Glutamatergic neuron (in vitro differentiated cells): ENCODE measurements around the gene SAMSN1. TPM values are rescaled to one million over a fixed set of nuclear protein-coding genes. Genes with fewer than 3 reads are reported as not detected.

Experiments used
- DNase-seq: peaks from one replicate; pipeline ENCODE4 v3.0.0; 2022
- H3K27ac Mint-ChIP-seq: one replicate; pipeline ENCODE4 v1.8.0; 2020; ENCODE audit warnings: mild to moderate bottlenecking, mixed read lengths, inconsistent platforms; ENCODE audit not compliant: unreplicated experiment
- H3K27me3 Mint-ChIP-seq: one replicate; pipeline ENCODE4 v1.8.0; 2020; ENCODE audit warnings: mild to moderate bottlenecking, moderate library complexity, mixed read lengths, inconsistent platforms; ENCODE audit not compliant: unreplicated experiment
- H3K36me3 Mint-ChIP-seq: one replicate; pipeline ENCODE4 v1.8.0; 2020; ENCODE audit warnings: mild to moderate bottlenecking, mixed read lengths, inconsistent platforms; ENCODE audit not compliant: unreplicated experiment
- H3K4me1 Mint-ChIP-seq: one replicate; pipeline ENCODE4 v1.8.0; 2020; ENCODE audit warnings: mild to moderate bottlenecking, low read depth, mixed read lengths, inconsistent platforms; ENCODE audit not compliant: unreplicated experiment
- H3K4me3 Mint-ChIP-seq: one replicate; pipeline ENCODE4 v1.8.0; 2020; ENCODE audit warnings: mild to moderate bottlenecking, mixed read lengths, inconsistent platforms; ENCODE audit not compliant: unreplicated experiment
- H3K9me3 Mint-ChIP-seq: one replicate; pipeline ENCODE4 v1.8.0; 2020; ENCODE audit warnings: mild to moderate bottlenecking, moderate library complexity, mixed read lengths, inconsistent platforms; ENCODE audit not compliant: unreplicated experiment
- total RNA-seq: library from RNA; stranded (reverse); fragmentation: NEBNext Ultra II Directional; extraction: Animal tissue kit (Norgen Biotek cat#: 25700); gene quantifications from one replicate; pipeline ENCODE4 v1.2.1, GENCODE V29; 2021; ENCODE audit not compliant: unreplicated experiment
- TF ChIP-seq, protein P1 (sequence below): fragments of 200-600 bp; sonication (generic); IDR thresholded peaks from one replicate; pipeline ENCODE4 v1.5.0; 2021; ENCODE audit not compliant: partially characterized antibody, unreplicated experiment

Gene SAMSN1
- total RNA-seq, 1 donor from 2014 or later, result 28.3 TPM

DNA sequence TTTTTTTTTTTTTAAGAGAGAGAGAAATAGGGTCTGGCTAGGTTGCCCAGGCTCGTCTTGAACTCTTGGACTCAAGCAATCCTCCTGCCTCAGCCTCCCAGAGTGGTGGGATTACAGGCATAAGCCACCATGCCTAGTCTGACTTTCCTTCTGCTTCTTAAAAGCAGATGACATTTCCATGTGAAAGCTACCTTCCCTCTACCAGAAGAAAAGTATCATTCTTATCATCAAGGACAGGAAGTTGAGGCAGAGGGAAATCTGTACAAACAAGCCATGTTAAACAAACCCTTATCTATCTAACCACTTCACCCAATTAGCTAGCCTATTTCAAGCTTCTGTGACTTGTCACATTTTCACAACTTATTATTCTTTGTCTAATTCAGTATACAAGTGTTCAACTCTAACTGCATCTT is 54.8 kb downstream of the SAMSN1 start:
- no peaks in the 10 kb centered on the region for H3K36me3 Mint-ChIP-seq
- no peaks in the 10 kb centered on the region for H3K27me3 Mint-ChIP-seq
- no peak overlapping the region for H3K4me3 Mint-ChIP-seq

DNA sequence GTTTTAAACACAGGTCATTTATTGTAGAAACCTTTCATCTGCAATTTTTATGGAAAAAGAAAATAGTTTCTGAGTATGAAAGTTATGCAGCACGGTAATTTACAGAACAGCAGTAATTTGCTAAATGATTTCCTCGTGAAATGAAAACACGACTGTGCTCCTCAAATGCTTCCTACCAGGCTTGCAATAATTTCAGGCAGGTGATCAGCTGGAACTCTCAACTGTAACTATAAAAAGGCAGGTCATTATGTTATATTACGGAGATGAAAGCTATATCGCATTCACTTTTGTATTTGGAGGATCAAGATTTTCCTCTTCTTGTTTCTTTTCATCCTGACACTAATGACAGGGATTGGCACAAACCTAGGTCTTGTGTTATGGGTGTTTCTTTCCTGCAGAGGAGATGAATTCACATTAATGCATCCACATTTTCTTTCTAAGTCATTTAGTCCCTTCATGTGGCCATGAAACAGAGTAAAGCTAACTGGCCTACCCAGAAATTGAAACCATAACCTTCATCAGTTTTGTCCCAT is 57.4 kb downstream of the SAMSN1 start:
- TF ChIP-seq, protein P1, sequence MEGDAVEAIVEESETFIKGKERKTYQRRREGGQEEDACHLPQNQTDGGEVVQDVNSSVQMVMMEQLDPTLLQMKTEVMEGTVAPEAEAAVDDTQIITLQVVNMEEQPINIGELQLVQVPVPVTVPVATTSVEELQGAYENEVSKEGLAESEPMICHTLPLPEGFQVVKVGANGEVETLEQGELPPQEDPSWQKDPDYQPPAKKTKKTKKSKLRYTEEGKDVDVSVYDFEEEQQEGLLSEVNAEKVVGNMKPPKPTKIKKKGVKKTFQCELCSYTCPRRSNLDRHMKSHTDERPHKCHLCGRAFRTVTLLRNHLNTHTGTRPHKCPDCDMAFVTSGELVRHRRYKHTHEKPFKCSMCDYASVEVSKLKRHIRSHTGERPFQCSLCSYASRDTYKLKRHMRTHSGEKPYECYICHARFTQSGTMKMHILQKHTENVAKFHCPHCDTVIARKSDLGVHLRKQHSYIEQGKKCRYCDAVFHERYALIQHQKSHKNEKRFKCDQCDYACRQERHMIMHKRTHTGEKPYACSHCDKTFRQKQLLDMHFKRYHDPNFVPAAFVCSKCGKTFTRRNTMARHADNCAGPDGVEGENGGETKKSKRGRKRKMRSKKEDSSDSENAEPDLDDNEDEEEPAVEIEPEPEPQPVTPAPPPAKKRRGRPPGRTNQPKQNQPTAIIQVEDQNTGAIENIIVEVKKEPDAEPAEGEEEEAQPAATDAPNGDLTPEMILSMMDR, result no peak
- Mint-ChIP-seq H3K4me1 (no peaks in the 10 kb centered on the region), H3K4me3 (no peak overlapping the region), H3K27ac (no peak overlapping the region), H3K27me3 (no peaks in the 10 kb centered on the region), H3K9me3 (peaks cover 2% of the 10 kb centered on the region), H3K36me3 (no peaks in the 10 kb centered on the region)
- DNase-seq, result no peak

More for the DNA sequence above, 54.8 kb downstream of the SAMSN1 start:
- DNase-seq, result no peak
- Mint-ChIP-seq H3K4me1 (no peaks in the 10 kb centered on the region), H3K27ac (no peak overlapping the region), H3K9me3 (peaks cover 6% of the 10 kb centered on the region)
- TF ChIP-seq, protein P1, result no peak

DNA sequence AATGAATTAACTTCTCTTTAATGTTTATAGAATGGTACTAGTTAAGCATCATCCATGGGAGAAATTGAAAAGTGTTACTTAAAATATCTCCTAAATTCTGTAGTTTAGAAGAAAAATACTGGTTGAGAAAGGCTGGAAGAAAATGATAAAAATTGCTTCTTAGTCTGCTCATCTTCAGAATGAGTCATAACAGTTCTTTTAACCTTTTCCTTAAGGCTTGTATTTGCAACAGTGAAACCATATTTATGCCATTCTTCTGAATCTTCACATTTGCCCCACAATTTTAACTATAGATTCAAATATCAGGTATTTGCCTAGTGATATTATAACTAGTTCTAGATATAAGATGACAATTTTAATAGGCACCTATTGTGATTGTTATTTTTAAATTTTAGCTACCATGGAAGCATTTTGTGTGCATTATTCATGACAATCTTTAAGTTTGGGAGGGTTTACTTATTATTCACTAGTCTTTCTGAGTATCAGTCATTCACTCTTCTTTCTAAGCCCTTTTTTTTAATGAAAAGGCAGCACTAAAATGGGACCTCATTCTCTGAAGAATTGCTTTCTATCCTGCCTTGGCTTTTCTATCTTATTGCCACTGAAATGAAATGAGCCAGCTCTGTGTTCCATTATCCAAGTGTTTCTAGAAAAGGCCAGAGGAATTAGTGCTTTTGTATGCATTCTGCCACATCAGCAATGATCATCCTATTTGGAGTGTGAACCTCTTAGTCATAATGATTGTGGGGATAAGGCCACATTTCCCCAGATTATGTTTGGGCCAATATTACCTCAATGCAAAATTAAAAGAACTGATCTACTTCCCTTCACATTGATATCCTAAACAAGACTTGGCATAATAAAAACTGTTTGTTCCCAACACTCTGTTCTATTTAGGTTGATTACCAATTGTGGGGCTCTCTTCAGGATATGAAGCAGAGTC is 58.4 kb downstream of the SAMSN1 start:
- Mint-ChIP-seq H3K9me3 (no peaks in the 10 kb centered on the region), H3K4me1 (no peaks in the 10 kb centered on the region), H3K4me3 (no peak overlapping the region), H3K27ac (no peak overlapping the region), H3K36me3 (no peaks in the 10 kb centered on the region), H3K27me3 (no peaks in the 10 kb centered on the region)
- TF ChIP-seq, protein P1, result no peak
- DNase-seq, result no peak

DNA sequence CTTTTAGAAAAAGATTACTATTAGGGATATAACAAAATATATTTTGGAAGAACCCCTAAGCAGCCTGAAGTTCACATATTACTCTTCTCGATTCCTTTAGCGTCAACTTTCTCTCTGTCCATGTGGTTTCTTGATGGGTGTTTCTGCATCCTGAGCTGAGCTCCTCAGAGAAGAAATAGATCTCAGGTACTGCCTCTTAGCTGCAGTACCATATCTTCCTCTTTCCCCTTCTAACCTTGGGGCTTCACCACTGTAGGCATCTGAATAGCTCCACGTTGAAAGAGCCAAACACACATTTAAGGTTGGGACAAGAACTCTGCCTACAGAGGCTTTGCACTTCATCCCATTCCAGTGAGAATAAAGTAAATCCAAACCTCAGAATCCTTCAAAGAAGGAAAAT is 59.2 kb downstream of the SAMSN1 start:
- TF ChIP-seq, protein P1, result no peak
- Mint-ChIP-seq H3K27ac (no peak overlapping the region), H3K27me3 (no peaks in the 10 kb centered on the region), H3K36me3 (no peaks in the 10 kb centered on the region), H3K9me3 (no peaks in the 10 kb centered on the region), H3K4me3 (no peak overlapping the region), H3K4me1 (no peaks in the 10 kb centered on the region)
- no peak for DNase-seq
